DMS114 treated with DMSO at 0.1 percent for 48 hours (cell line): ENCODE measurements around the gene WDR45B.

Source experiments
- DNase-seq: peaks from one replicate; lab custom pipeline; 2025; ENCODE audit not compliant: unreplicated experiment; lab: John Stamatoyannopoulos, UW

WDR45B gene

GRCh38 chr17:82648165-82648668 lies at the start of gene WDR45B:
Gene WDR45B (minus strand): TSS chr17:82648444. CDS start chr17:82648340, 104 bp downstream.
- peak; percentile 70 for DNase-seq

DNA sequence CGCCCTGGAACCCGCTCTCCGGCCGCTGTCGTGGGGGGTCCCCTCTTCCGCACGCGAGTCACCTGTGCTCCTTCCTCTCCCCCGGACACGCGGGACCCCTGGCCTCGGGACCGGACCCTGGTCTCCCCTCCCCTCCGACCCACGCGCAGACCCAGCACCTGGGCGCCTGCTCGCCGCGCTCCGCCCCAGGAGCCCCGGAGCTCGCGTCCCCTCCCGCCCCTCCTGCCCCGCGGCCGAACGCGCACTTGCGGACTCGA lies 49.5 kb upstream of the WDR45B start:
- no peak for DNase-seq

DNA sequence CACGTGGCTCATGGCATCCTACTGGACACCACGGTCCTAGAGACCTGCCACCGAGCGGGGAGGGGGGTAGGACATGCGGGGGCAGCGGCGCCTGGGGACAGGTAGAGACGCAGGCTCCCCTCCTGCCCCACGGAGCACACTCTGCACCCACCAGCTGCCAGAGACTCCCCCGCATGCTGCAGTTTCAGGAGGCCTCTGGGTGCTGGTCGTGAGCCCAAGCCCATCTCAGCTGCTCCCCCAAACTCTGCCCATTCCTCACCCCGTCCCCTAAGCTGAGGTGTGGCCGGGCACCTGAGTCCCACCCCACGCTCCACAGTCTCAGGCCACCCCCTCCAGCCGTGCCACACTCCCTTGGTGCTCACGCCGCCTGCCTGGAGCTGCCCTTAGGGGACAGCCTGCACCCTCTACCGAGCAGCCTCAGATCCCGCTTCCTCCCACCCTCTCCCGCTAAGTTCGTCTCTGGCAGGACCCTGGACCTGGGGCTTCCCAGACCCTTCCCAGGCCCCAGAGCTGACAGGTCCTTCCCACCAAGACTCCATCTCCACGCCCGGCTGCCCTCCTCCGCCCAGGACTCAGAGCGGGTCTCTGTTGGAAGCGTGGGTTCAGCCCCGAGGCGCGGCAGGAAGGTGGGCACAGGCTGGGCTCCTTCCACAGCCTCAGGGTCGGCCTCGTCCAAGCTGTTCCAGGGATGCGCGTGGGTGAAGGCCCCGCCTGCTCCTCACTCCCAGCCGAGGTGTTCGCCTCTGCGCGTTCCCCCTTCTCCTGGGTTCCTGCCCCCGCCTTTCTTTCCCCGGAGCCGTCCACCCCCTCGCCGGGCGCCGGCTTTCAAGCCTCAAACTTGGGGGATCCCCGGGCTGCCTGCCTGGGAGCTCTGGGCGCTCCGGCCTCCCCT lies 48.9 kb upstream of the WDR45B start:
- DNase-seq: no peak

- DNase-seq: no peak
These were observed 48.0 kb upstream of the WDR45B start for GRCh38 chr17:82696259-82696658.

DNA sequence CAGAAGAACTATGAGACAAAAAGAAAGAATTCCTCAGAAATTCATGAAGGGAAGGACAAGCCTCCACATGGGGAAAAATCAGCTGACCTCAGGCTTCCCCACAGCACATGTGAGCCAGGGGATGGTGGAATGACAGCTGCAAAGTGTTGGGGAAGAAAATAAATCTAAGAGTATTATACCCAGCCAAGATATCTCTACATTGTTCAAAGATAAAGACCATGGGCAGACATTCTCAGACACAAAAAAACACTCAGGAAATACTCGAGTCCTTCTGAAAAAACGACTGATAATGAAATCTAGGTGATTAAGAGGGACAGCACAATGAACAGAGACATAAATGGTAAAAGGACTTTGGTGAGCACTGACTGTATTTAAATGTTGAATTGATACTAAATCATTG lies 46.4 kb upstream of the WDR45B start:
- no peak for DNase-seq

DNA sequence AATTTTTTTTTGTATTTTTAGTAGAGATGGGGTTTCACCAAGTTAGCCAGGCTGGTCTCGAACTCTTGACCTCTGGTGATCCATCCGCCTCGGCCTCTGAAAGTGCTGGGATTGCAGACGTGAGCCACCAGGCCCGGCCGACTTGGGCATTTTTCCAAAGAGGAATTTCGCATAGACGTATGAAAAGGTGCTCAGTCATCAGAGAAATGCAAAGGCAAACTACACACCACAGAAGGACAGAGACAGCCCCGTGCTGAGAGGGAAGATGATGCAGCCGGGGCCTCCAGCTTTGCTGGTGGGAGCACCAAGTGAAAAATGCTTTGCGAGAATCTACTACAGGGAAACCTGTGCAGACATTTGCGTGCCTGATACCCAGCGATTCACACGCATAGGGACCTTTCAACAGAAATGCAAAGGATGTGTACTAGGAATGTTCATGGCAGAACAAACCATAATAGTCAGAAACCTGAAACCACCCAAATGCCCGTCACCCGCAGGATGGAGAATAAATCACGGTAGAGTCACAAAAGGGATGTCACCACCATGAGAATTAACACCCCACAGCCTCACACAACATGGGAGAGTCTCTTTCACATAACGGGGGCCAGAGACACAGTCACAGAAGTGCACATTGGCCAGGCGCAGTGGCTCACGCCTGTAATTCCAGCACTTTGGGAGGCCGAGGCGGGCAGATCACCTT lies 45.1 kb upstream of the WDR45B start:
- DNase-seq: no peak

DNA sequence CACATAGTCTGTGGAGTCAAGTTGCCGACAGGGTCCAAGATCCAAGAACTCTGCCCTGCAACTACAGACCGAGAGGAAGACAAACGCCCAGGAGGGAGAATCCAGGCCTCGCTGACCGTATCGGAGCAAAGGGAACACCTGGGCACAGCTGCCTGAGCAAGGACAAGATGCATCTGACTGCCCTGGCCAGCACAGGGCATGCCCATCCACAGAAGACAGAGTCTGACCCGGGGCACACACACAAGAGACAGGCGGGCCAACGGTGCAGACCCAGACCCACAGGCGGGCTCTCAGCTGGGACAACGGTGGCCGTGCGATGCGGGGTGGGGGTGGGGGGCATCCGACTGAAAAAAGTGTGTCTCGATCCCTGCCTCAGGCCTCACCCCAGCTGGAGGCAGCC lies 44.0 kb upstream of the WDR45B start:
- DNase-seq: no peak

GRCh38 chr17:82691714-82692113 lies 43.5 kb upstream of the WDR45B start:
- no peak for DNase-seq

GRCh38 chr17:82690786-82691489 lies 42.7 kb upstream of the WDR45B start:
- no peak for DNase-seq

DNA sequence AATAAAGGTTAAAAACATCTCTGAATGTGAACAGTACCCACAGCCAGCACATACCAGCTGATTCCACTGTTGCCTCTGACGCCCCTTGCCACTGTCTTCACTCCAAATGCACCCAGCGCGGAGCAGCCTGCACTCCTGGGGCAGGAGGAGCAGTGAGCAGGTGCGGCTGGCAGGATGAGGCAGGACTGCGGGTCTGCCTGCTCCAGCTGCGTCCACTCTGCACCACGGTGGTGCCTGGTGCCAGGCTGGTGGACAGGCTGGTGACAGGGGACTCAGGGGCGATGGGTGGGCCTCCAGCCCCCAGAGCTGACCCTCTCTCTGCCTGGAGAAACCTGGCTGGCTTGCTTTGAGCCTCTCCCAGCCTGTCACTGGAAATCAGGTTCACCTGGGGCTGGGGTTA lies 40.8 kb upstream of the WDR45B start:
- no peak for DNase-seq

DNA sequence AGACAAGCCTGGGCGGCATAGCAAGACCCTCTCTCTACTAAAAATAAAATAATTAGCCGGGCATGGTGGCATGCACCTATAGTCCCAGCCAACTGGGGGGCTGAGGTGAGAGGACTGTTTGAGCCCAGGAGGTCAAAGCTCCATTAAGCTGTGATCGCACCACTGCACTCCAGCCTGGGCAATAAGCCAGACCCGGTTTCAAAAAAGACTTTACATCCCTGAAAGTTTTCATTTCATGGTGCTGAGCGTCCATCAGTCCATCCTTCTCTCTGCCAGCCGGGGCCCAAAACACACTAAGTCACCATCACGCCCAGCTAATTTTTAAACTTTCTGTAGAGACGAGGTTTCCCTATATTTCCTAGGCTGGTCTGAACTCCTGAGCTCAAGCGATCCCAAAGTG lies 39.6 kb upstream of the WDR45B start:
- DNase-seq: no peak

DNA sequence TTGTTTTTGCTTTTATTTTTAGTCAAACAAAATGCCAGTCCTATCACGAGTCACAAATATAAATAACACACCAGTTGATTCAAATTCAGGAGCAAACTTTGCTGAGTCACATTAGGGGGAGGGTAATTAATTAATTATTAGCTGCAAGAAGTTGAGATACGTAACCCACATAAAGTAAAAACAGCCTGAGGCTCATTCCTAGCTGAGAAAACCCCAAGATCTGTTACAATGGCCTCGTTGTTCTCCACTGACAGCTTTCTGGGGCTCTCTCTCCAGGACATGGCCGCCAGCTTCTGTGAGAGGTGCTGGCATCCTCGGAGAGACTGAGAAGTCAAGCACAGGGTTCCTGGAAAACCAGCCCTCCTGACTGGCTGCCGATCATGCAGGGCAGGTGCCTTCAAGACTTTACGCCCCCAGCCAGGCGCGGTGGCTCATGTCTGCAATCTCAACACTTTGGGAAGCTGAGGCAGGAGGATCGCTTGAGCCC lies 39.2 kb upstream of the WDR45B start:
- DNase-seq: no peak

- no peak for DNase-seq
These were observed 38.4 kb upstream of the WDR45B start for GRCh38 chr17:82686366-82687324.

- no peak for DNase-seq
These were observed 37.0 kb upstream of the WDR45B start for GRCh38 chr17:82685291-82685690.

DNA sequence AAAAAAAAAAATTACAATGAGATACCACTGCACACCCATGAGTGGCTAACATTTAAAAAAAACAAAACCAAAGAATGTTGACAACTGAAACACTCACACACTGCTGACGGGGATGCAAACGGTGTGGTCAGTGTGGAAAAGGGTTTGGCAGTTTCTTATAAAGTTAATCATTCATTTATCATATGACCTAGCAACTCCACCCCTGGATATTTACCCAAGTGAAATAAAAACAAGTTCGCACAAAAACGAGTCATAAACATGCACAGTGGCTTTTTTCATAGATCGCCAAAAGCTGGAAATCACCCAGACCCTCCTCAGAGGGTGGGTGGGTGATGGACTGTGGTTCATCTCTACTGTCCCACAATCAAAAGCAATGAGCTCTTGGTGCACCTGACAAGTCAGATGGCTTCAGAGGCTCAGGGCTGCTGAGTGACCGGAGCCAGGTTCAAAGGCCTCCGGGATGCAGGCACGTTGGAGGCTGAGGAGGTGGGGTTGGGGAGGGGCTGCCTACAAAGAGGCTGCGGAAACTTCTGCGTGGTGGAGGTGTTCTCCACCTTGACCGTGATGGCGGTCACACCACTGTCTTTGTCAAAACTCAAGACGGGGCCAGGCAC lies 36.1 kb upstream of the WDR45B start:
- no peak for DNase-seq

- no peak for DNase-seq
These were observed 35.3 kb upstream of the WDR45B start for GRCh38 chr17:82683534-82683933.

- no peak for DNase-seq
These were observed 33.3 kb upstream of the WDR45B start for GRCh38 chr17:82681547-82681946.

DNA sequence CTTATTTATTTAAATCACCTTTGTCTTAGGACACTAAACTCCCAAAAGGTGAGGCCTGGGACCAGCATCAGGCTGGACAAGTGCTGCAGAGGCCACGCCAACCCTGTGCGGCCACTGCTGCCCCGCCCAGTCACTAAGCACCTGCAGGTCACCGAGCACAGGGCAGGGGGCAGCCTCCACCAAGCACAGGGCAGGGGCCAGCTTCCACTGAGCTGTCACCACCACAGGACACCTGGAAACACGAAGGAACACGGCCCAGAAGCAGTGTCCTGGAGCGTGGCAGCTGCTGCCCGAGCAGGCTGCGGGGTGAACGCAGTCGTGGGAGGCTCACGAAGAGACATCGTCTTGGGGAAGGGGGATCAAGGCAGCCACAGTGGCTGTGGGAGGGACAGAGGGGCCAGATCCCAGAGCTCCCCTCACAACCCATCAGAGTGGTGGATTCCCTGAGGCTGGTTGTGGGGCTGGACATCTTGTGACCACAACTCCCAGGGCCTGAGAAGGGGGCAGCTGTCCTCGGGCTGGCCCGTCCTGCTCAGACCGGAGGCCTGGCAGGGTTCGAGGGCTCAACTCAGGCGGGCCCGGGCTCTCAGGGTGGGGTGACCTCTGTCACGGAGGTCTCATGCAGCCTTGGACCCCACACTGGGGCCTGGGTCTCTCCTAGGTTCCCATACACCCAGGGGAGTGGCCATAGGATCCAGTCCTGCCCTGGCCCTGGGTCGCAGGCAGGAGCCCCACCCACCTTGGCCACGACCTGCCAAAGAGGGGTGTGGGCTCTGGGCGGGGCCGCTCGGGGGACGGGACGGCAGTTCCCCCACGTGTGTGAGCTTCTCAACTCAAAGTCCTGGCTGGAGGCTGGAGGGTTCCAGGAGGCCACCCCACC lies 31.6 kb upstream of the WDR45B start:
- DNase-seq: no peak

DNA sequence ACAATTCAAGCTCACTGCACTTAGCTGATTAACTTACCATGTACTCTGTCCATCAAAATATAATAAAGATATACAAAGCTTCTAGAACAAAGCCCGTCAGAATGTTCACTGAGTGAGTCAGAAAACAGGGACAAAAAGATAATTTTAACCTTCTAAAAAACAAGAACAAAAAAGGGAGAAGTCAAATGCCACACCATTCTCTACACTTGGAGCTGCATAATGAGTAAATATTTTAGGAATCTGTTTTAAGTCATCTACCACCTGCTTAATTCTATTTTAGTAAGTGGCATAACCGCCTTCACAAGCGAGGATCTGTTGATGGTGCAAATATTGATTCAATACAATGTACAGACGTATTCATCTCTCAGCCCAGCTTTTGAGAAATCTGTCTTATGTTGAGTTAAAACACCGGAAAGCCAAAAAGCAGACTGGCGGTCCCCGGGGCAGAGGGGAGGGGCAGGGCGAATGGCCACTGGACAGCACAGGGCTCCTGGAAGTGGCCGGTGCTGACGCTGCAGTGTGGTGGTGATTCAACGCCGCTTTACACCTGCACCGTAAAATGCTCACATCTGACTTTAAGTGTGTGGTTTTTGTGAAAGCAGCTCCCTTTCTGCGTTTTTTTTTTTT lies 30.1 kb upstream of the WDR45B start:
- no peak for DNase-seq
